ENCODE measurements around the gene PP2D1. TPM values are rescaled to one million over a fixed set of nuclear protein-coding genes. Genes with fewer than 3 reads are reported as not detected.

The PP2D1 gene
- total RNA-seq, 1 experiment from 2014 or later = not detected

GRCh38 chr3:19967208-19967607 lies 44.9 kb downstream of the PP2D1 start:
- Mint-ChIP-seq H3K36me3 (peaks cover 12% of the 10 kb centered on the region), H3K4me3 (no peak overlapping the region), H3K27me3 (ENCODE audit: low read depth) (no peaks in the 10 kb centered on the region), H3K9me3 (no peaks in the 10 kb centered on the region), H3K4me1 (peaks cover 7% of the 10 kb centered on the region; the same call in 1 of the 2 replicates), H3K27ac (no peak overlapping the region)
- POLR2A ChIA-PET = no interaction called here
- ATAC-seq (no peak), DNase-seq (ENCODE audit: low spot score) (no peak)
- CTCF ChIA-PET = no interaction called here
- no peak for TF ChIP-seq ZNF232 (CRISPR knock-in tag; IDR thresholded peaks at IDR 0.05)
- TF ChIP-seq, protein P1, sequence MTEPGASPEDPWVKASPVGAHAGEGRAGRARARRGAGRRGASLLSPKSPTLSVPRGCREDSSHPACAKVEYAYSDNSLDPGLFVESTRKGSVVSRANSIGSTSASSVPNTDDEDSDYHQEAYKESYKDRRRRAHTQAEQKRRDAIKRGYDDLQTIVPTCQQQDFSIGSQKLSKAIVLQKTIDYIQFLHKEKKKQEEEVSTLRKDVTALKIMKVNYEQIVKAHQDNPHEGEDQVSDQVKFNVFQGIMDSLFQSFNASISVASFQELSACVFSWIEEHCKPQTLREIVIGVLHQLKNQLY (CRISPR knock-in tag; IDR thresholded peaks at IDR 0.05) = no peak

GRCh38 chr3:19961960-19962359 lies 50.1 kb downstream of the PP2D1 start:
- no peak overlapping the region for H3K4me3 Mint-ChIP-seq
- H3K27ac Mint-ChIP-seq = no peak overlapping the region; the same call in 1 of the 2 replicates
- H3K9me3 Mint-ChIP-seq = no peaks in the 10 kb centered on the region
- ATAC-seq (no peak), DNase-seq (ENCODE audit: low spot score) (no peak)
- ChIA-PET CTCF (no interaction called here), POLR2A (no interaction called here)
- TF ChIP-seq GRHL2 (CRISPR knock-in tag; IDR thresholded peaks at IDR 0.05; ENCODE audit: insufficient replicate concordance, severe bottlenecking) = no peak
- TF ChIP-seq, protein P2, sequence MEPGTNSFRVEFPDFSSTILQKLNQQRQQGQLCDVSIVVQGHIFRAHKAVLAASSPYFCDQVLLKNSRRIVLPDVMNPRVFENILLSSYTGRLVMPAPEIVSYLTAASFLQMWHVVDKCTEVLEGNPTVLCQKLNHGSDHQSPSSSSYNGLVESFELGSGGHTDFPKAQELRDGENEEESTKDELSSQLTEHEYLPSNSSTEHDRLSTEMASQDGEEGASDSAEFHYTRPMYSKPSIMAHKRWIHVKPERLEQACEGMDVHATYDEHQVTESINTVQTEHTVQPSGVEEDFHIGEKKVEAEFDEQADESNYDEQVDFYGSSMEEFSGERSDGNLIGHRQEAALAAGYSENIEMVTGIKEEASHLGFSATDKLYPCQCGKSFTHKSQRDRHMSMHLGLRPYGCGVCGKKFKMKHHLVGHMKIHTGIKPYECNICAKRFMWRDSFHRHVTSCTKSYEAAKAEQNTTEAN (CRISPR knock-in tag; IDR thresholded peaks at IDR 0.05) = no peak
- TF ChIP-seq TEAD1 (CRISPR knock-in tag; IDR thresholded peaks at IDR 0.05) = no peak
- no peak for TF ChIP-seq ZBTB21 (CRISPR knock-in tag; IDR thresholded peaks at IDR 0.05; ENCODE audit: borderline replicate concordance)
- TF ChIP-seq SOX15 (CRISPR knock-in tag; IDR thresholded peaks at IDR 0.05) = no peak
- TF ChIP-seq ZNF416 (CRISPR knock-in tag; IDR thresholded peaks at IDR 0.05) = no peak
- no peak for TF ChIP-seq HMGA2 (CRISPR knock-in tag; IDR thresholded peaks at IDR 0.05)
- no peak for TF ChIP-seq FOXK1 (CRISPR knock-in tag; IDR thresholded peaks at IDR 0.05)
- no peak for TF ChIP-seq SMAD4 (CRISPR knock-in tag; IDR thresholded peaks at IDR 0.05)
- peaks cover 10% of the 10 kb centered on the region; the same call in 1 of the 2 replicates for H3K4me1 Mint-ChIP-seq
- peaks cover 25% of the 10 kb centered on the region for H3K36me3 Mint-ChIP-seq
- no peaks in the 10 kb centered on the region for H3K27me3 Mint-ChIP-seq (ENCODE audit: low read depth)

DNA sequence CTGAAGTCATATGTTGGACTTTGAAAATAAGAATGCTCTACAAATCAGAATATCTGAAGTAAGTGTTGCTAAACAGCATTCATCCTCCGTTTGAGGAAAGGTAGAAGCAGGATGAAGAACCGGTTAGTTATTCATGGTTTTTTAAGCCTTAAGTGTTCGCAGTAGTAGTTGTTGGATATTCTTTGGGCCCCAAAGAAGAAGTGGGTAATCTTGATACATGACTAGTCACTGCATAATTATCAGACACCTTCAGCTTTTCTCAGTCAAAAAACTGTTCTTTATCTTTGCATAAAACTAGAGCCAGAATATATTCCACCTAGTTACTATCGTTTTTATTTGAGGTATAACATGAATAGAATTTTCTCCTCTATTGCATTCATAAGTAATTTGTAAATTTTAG lies 51.4 kb downstream of the PP2D1 start:
- H3K9me3 Mint-ChIP-seq = no peaks in the 10 kb centered on the region
- DNase-seq (ENCODE audit: low spot score) (no peak), ATAC-seq (no peak)
- H3K27ac Mint-ChIP-seq = no peak overlapping the region; the same call in 1 of the 2 replicates
- TF ChIP-seq SOX15 (CRISPR knock-in tag; IDR thresholded peaks at IDR 0.05) = no peak
- no peak for TF ChIP-seq JAZF1 (CRISPR knock-in tag; IDR thresholded peaks at IDR 0.05)
- TF ChIP-seq, protein P3, sequence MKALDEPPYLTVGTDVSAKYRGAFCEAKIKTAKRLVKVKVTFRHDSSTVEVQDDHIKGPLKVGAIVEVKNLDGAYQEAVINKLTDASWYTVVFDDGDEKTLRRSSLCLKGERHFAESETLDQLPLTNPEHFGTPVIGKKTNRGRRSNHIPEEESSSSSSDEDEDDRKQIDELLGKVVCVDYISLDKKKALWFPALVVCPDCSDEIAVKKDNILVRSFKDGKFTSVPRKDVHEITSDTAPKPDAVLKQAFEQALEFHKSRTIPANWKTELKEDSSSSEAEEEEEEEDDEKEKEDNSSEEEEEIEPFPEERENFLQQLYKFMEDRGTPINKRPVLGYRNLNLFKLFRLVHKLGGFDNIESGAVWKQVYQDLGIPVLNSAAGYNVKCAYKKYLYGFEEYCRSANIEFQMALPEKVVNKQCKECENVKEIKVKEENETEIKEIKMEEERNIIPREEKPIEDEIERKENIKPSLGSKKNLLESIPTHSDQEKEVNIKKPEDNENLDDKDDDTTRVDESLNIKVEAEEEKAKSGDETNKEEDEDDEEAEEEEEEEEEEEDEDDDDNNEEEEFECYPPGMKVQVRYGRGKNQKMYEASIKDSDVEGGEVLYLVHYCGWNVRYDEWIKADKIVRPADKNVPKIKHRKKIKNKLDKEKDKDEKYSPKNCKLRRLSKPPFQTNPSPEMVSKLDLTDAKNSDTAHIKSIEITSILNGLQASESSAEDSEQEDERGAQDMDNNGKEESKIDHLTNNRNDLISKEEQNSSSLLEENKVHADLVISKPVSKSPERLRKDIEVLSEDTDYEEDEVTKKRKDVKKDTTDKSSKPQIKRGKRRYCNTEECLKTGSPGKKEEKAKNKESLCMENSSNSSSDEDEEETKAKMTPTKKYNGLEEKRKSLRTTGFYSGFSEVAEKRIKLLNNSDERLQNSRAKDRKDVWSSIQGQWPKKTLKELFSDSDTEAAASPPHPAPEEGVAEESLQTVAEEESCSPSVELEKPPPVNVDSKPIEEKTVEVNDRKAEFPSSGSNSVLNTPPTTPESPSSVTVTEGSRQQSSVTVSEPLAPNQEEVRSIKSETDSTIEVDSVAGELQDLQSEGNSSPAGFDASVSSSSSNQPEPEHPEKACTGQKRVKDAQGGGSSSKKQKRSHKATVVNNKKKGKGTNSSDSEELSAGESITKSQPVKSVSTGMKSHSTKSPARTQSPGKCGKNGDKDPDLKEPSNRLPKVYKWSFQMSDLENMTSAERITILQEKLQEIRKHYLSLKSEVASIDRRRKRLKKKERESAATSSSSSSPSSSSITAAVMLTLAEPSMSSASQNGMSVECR (CRISPR knock-in tag; IDR thresholded peaks at IDR 0.05; ENCODE audit: borderline replicate concordance) = no peak
- TF ChIP-seq SP1 (CRISPR knock-in tag; conservative IDR thresholded peaks at IDR 0.05) = no peak
- no peak for TF ChIP-seq CBFB (CRISPR knock-in tag; IDR thresholded peaks at IDR 0.05; ENCODE audit: low read depth)
- no peak for TF ChIP-seq ZNF396 (CRISPR knock-in tag; IDR thresholded peaks at IDR 0.05; ENCODE audit: borderline replicate concordance)
- no peak for TF ChIP-seq MYBL2 (CRISPR knock-in tag; IDR thresholded peaks at IDR 0.05)
- TF ChIP-seq GTF2I (CRISPR knock-in tag; conservative IDR thresholded peaks at IDR 0.05) = no peak
- TF ChIP-seq, protein P4, sequence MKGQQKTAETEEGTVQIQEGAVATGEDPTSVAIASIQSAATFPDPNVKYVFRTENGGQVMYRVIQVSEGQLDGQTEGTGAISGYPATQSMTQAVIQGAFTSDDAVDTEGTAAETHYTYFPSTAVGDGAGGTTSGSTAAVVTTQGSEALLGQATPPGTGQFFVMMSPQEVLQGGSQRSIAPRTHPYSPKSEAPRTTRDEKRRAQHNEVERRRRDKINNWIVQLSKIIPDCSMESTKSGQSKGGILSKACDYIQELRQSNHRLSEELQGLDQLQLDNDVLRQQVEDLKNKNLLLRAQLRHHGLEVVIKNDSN (CRISPR knock-in tag; IDR thresholded peaks at IDR 0.05) = no peak
- H3K4me1 Mint-ChIP-seq = peaks cover 10% of the 10 kb centered on the region; the same call in 1 of the 2 replicates
- no peaks in the 10 kb centered on the region for H3K27me3 Mint-ChIP-seq (ENCODE audit: low read depth)
- H3K36me3 Mint-ChIP-seq = peaks cover 30% of the 10 kb centered on the region
- no peak overlapping the region for H3K4me3 Mint-ChIP-seq
- ChIA-PET POLR2A (no interaction called here), CTCF (no interaction called here)

Measured in WTC11 (cell line).